Upper lobe of left lung (tissue), 4 donors: ENCODE data around the gene SORBS1.

Experiments used
- POLR2AphosphoS5 ChIP-seq, 2 donors: sonication (generic); formaldehyde crosslinking; IDR thresholded peaks; one replicate each; pipeline ENCODE4 v1.5.1; 2017; ENCODE audit warnings: antibody characterized with exemption in 2 of 2
- TF ChIP-seq, protein P1 (sequence below), 6 experiments: fragments of 450-650 bp in 4 of 6; fragments of 200-600 bp in 2 of 6; sonication (generic) in 2 of 6; IDR thresholded peaks; one replicate each; pipeline ENCODE4 v1.5.1; 2016 to 2019; ENCODE audit warnings: antibody characterized with exemption in 6 of 6

GRCh38 chr10:95324436-95325268, 236.5 kb downstream of the SORBS1 start:
- TF ChIP-seq, protein P1, sequence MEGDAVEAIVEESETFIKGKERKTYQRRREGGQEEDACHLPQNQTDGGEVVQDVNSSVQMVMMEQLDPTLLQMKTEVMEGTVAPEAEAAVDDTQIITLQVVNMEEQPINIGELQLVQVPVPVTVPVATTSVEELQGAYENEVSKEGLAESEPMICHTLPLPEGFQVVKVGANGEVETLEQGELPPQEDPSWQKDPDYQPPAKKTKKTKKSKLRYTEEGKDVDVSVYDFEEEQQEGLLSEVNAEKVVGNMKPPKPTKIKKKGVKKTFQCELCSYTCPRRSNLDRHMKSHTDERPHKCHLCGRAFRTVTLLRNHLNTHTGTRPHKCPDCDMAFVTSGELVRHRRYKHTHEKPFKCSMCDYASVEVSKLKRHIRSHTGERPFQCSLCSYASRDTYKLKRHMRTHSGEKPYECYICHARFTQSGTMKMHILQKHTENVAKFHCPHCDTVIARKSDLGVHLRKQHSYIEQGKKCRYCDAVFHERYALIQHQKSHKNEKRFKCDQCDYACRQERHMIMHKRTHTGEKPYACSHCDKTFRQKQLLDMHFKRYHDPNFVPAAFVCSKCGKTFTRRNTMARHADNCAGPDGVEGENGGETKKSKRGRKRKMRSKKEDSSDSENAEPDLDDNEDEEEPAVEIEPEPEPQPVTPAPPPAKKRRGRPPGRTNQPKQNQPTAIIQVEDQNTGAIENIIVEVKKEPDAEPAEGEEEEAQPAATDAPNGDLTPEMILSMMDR (IDR thresholded peaks at IDR 0.05), result no peak
- no peak for TF ChIP-seq POLR2AphosphoS5 (IDR thresholded peaks at IDR 0.05)
